Cardiac fibroblast (primary cell): ENCODE results near the gene LARP4.

ENCODE experiments used
- DNase-seq, 2 donors: peaks; one replicate each; pipeline versions ENCODE4 v3.0.0 to v3.0.0-alpha.2; 2010; ENCODE audit warnings: low read depth in 2 of 2
- H3K4me3 ChIP-seq, 2 donors: replicated peaks in 1 of 2; 1 replicate in 1 of 2; 2 replicates in 1 of 2; pipeline ENCODE4 v1.5.1; 2011; ENCODE audit warnings: low read depth in 2 of 2, low read length in 2 of 2, mild to moderate bottlenecking in 2 of 2, moderate library complexity in 1 of 2
- TF ChIP-seq, protein P1 (sequence below): IDR thresholded peaks from one replicate; pipeline ENCODE4 v1.5.1; 2011; ENCODE audit warnings: low read depth, mild to moderate bottlenecking, low read length, inconsistent platforms

LARP4 gene

DNA sequence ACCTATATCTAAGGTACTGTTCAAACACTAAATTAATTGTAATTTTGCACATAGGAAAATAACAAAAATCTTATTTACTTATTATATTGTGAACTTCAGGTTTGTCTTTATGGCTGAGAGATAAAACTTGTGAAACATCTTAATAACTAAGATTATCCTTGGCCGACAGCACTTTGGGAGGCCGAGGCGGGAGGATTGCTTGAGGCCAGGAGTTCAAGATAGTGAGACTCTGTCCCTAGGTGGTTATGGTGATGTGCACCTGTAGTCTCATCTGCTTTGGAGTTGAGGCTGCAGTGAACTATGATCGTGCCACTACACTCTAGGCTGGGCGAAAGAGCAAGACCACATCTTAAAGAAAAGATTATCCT is 126.7 kb downstream of the LARP4 start:
- H3K4me3 ChIP-seq = no peak overlapping the region
- TF ChIP-seq, protein P1, sequence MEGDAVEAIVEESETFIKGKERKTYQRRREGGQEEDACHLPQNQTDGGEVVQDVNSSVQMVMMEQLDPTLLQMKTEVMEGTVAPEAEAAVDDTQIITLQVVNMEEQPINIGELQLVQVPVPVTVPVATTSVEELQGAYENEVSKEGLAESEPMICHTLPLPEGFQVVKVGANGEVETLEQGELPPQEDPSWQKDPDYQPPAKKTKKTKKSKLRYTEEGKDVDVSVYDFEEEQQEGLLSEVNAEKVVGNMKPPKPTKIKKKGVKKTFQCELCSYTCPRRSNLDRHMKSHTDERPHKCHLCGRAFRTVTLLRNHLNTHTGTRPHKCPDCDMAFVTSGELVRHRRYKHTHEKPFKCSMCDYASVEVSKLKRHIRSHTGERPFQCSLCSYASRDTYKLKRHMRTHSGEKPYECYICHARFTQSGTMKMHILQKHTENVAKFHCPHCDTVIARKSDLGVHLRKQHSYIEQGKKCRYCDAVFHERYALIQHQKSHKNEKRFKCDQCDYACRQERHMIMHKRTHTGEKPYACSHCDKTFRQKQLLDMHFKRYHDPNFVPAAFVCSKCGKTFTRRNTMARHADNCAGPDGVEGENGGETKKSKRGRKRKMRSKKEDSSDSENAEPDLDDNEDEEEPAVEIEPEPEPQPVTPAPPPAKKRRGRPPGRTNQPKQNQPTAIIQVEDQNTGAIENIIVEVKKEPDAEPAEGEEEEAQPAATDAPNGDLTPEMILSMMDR = no peak
- DNase-seq = no peak

DNA sequence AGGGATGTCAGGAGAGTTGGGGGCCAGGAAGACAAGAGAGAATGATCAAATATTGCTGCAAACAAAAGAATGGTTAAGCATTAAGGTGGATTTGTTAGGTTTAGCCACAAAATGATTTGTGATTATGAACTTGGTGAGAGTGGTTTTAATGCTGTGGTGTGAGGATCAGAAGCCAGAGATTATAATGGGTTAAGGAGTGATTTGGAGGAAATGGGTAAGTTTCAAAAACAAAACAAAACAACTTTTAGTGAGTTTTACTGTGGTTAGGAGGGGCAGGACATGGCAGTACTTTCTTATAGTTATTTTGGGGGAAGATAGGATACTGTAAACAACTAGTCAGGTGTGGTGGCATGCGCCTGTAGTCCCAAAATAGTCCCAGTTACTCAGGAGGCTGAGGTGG is 128.1 kb downstream of the LARP4 start:
- no peak for DNase-seq
- TF ChIP-seq, protein P1 = no peak
- no peak overlapping the region for H3K4me3 ChIP-seq

DNA sequence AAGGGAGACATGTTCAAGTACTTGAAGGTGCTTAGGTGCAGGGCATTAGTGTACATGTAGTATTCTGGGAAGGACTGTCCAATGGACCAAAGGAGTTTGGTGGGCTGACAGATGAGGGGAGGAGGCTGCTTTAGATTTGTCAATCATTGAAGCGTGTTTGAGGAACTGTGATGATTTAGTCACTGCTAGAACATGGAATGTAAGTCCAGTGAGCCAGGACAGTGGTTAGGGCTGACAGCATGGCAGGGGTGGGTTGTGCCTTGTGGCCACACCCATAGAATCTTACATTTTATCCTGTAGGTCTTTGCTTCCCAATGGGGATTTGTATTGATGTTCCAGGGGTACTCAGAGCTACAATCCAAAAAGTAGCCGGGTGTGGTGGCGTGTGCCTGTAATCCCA is 128.7 kb downstream of the LARP4 start:
- TF ChIP-seq, protein P1 = no peak
- no peak overlapping the region for H3K4me3 ChIP-seq
- DNase-seq = no peak
